Astrocyte of the hippocampus (primary cell): Measurements from ENCODE around the gene TRIM14.
"Not testable (repeated sequence)": the region's sequence is repeated elsewhere in the genome, so short reads cannot be mapped to it uniquely, and the experiment has no call there.

Source experiments
- DNase-seq: peaks from one replicate; pipeline ENCODE4 v3.0.0; 2011; ENCODE audit warnings: low read depth, low spot score

The TRIM14 gene

GRCh38 chr9:98142182-98142907 lies 23.3 kb upstream of the TRIM14 start:
- DNase-seq, result peak; percentile 5

GRCh38 chr9:98140503-98140902 lies 21.5 kb upstream of the TRIM14 start:
- DNase-seq, result no peak

- no peak for DNase-seq
Observed at GRCh38 chr9:98136489-98136888, 17.5 kb upstream of the TRIM14 start.

- DNase-seq, result no peak
Observed at GRCh38 chr9:98135938-98136337, 16.9 kb upstream of the TRIM14 start.

- DNase-seq, result no peak
Observed at GRCh38 chr9:98135558-98135934, 16.5 kb upstream of the TRIM14 start.

GRCh38 chr9:98134702-98135557 lies 15.9 kb upstream of the TRIM14 start:
- DNase-seq, result no peak

GRCh38 chr9:98132806-98133631 lies 14.0 kb upstream of the TRIM14 start:
- DNase-seq, result no peak

GRCh38 chr9:98132158-98132557 lies 13.1 kb upstream of the TRIM14 start:
- no peak for DNase-seq

- DNase-seq, result no peak
Observed at GRCh38 chr9:98130576-98131228, 11.7 kb upstream of the TRIM14 start.

GRCh38 chr9:98130060-98130459 lies 11.0 kb upstream of the TRIM14 start:
- not testable (repeated sequence) for DNase-seq

GRCh38 chr9:98129451-98129881 lies 10.4 kb upstream of the TRIM14 start:
- DNase-seq, result no peak

GRCh38 chr9:98128316-98128715 lies 9.3 kb upstream of the TRIM14 start:
- no peak for DNase-seq

GRCh38 chr9:98127226-98127625 lies 8.2 kb upstream of the TRIM14 start:
- no peak for DNase-seq

GRCh38 chr9:98124637-98125426 lies 5.8 kb upstream of the TRIM14 start:
- no peak for DNase-seq

- DNase-seq, result not testable (repeated sequence)
Observed at GRCh38 chr9:98124091-98124490, 5.1 kb upstream of the TRIM14 start.

GRCh38 chr9:98121058-98121457 lies 2.0 kb upstream of the TRIM14 start:
- no peak for DNase-seq

- no peak for DNase-seq
Observed at GRCh38 chr9:98120476-98120875, 1.5 kb upstream of the TRIM14 start.

GRCh38 chr9:98117984-98118639 lies 910 bp downstream of the TRIM14 start:
- DNase-seq, result no peak

GRCh38 chr9:98117097-98117496 lies 1.9 kb downstream of the TRIM14 start:
- not testable (repeated sequence) for DNase-seq

GRCh38 chr9:98109052-98109451 lies 10.0 kb downstream of the TRIM14 start:
- no peak for DNase-seq
